Osteoblast (primary cell): ENCODE measurements around the gene NUP62. TPM values are rescaled to one million over a fixed set of nuclear protein-coding genes. Genes with fewer than 3 reads are reported as not detected.

Experiments
- DNase-seq: peaks from one replicate; pipeline ENCODE4 v3.0.0; 2011; ENCODE audit warnings: low spot score, mixed read lengths; ENCODE audit not compliant: insufficient read length; ENCODE audit errors: missing footprints
- H2AFZ ChIP-seq: 2 replicates; pipeline ENCODE4 v1.6.0; 2011; ENCODE audit warnings: mild to moderate bottlenecking, low read length
- H3K27ac ChIP-seq: 2 replicates; pipeline ENCODE4 v1.5.1; 2011; ENCODE audit warnings: mild to moderate bottlenecking, low read depth, low read length, moderate library complexity
- H3K27me3 ChIP-seq: 2 replicates; pipeline ENCODE4 v1.6.0; 2012; ENCODE audit warnings: mild to moderate bottlenecking, control low read depth, inconsistent platforms, low read length, moderate library complexity; ENCODE audit not compliant: insufficient read depth
- H3K36me3 ChIP-seq: 2 replicates; pipeline ENCODE4 v1.5.1; 2011; ENCODE audit warnings: mild to moderate bottlenecking, low read length, control low read depth, moderate library complexity; ENCODE audit not compliant: insufficient read depth
- H3K4me1 ChIP-seq: 2 replicates; pipeline ENCODE4 v1.5.1; 2011; ENCODE audit warnings: mild to moderate bottlenecking, low read length, control low read depth, moderate library complexity; ENCODE audit not compliant: insufficient read depth
- H3K4me2 ChIP-seq: 2 replicates; pipeline ENCODE4 v1.6.0; 2011; ENCODE audit warnings: mild to moderate bottlenecking, low read length; ENCODE audit not compliant: insufficient read depth
- H3K4me3 ChIP-seq: fragments of 200-600 bp; sonication (generic); 3 replicates; pipeline ENCODE4 v1.5.1; 2012; ENCODE audit warnings: mild to moderate bottlenecking, low read length, inconsistent platforms; ENCODE audit not compliant: insufficient read depth
- H3K79me2 ChIP-seq: 2 replicates; pipeline ENCODE4 v1.6.0; 2012; ENCODE audit warnings: mild to moderate bottlenecking, low read length, control low read depth, inconsistent platforms; ENCODE audit not compliant: insufficient read depth
- H3K9me3 ChIP-seq: 2 replicates; pipeline ENCODE4 v1.5.1; 2011; ENCODE audit warnings: low read depth, low read length, control low read depth
- H4K20me1 ChIP-seq: 2 replicates; pipeline ENCODE4 v1.6.0; 2012; ENCODE audit warnings: mild to moderate bottlenecking, low read length, control low read depth; ENCODE audit not compliant: insufficient read depth
- CTCF ChIP-seq: IDR thresholded peaks from 2 replicates; pipeline ENCODE4 v1.5.1; 2011; ENCODE audit warnings: mild to moderate bottlenecking, low read depth, low read length, moderate library complexity; ENCODE audit errors: extremely low read depth
- total RNA-seq: library from RNA; depleted of rRNA; stranded (reverse); fragments of >200 nt; gene quantifications from 2 replicates; pipeline ENCODE4 v1.2.3, GENCODE V29; 2012

The NUP62 gene
- total RNA-seq, 1 donor = 22.8 TPM

GRCh38 chr19:49953416-49953815 is 24.1 kb upstream of the NUP62 start:
- DNase-seq = no peak
- no peak for TF ChIP-seq CTCF
- Histone ChIP-seq H3K27me3 (peaks cover 65% of the 10 kb centered on the region), H3K9me3 (no peaks in the 10 kb centered on the region), H3K4me3 (no peak overlapping the region), H3K36me3 (no peaks in the 10 kb centered on the region), H3K79me2 (no peaks in the 10 kb centered on the region), H4K20me1 (no peaks in the 10 kb centered on the region), H2AFZ (no peak overlapping the region), H3K27ac (no peak overlapping the region), H3K4me2 (no peak overlapping the region), H3K4me1 (no peaks in the 10 kb centered on the region)

DNA sequence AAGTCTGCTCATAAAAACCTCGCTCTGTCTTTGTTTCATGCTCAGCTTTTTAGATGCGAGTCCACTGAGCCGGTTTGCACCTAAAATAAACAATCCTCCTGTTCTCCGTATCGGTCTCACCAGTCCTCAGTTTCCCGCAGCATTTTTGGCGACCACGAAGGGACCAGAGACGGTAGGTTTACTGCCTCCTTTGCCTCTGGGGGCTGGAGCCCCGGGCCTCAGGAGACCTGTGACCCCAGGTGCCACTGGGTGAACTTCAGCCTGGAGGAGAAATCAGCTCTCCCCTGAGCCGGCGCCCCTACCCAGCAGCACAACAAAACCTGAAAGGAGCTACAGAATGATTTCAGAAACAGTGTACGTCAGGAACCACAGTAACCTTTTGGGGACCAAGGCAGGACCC is 23.6 kb upstream of the NUP62 start:
- H3K27me3 ChIP-seq = peaks cover 62% of the 10 kb centered on the region
- no peak overlapping the region for H2AFZ ChIP-seq
- no peaks in the 10 kb centered on the region for H3K36me3 ChIP-seq
- no peaks in the 10 kb centered on the region for H3K4me1 ChIP-seq
- TF ChIP-seq CTCF = no peak
- DNase-seq = no peak
- H4K20me1 ChIP-seq = no peaks in the 10 kb centered on the region
- no peaks in the 10 kb centered on the region for H3K9me3 ChIP-seq
- H3K79me2 ChIP-seq = no peaks in the 10 kb centered on the region
- no peak overlapping the region for H3K4me2 ChIP-seq
- H3K27ac ChIP-seq = no peak overlapping the region
- no peak overlapping the region for H3K4me3 ChIP-seq

- DNase-seq = no peak
- no peaks in the 10 kb centered on the region for H3K9me3 ChIP-seq
- no peaks in the 10 kb centered on the region for H4K20me1 ChIP-seq
- peaks cover 59% of the 10 kb centered on the region for H3K27me3 ChIP-seq
- no peak overlapping the region for H2AFZ ChIP-seq
- H3K79me2 ChIP-seq = no peaks in the 10 kb centered on the region
- H3K27ac ChIP-seq = no peak overlapping the region
- TF ChIP-seq CTCF = no peak
- no peaks in the 10 kb centered on the region for H3K4me1 ChIP-seq
- H3K36me3 ChIP-seq = no peaks in the 10 kb centered on the region
- H3K4me2 ChIP-seq = no peak overlapping the region
- no peak overlapping the region for H3K4me3 ChIP-seq
These were observed 23.2 kb upstream of the NUP62 start for GRCh38 chr19:49952479-49952836.

DNA sequence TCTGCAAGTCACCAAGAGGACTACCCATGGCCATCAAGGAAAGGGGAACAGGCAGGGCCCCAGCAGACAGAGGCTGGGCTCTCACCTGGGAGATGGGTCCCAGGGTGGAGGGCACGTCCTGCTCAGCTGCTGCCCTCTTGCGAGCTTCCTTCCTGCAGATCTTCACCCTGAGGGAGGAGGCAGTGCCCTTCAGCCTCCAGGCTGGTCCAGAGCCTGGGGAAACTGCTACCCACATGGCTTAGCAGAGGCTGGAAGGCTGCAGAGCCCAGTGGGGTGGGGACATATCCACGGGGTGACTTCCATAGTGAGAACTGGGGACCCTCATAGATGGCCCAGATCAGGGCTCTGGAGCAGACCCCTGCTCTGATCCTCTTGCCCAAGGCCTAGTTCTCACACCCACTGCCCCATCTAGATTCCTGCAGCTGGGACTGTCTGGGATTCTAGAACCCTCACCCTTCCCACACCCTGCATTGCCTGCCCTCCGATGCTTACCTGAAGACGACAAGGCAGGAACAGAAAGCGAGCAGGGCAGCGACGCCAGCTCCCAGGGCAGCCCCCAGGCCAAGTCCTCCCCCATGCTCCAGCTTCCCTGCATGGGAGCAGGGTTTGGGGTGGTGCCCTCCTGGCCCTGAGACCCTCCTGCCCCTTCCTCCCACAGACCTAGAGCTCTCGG is 22.6 kb upstream of the NUP62 start:
- no peak for DNase-seq
- Histone ChIP-seq H3K4me2 (no peak overlapping the region), H3K4me1 (no peaks in the 10 kb centered on the region), H4K20me1 (no peaks in the 10 kb centered on the region), H2AFZ (no peak overlapping the region), H3K36me3 (no peaks in the 10 kb centered on the region), H3K27me3 (peaks cover 55% of the 10 kb centered on the region), H3K9me3 (no peaks in the 10 kb centered on the region), H3K27ac (no peak overlapping the region), H3K79me2 (no peaks in the 10 kb centered on the region), H3K4me3 (no peak overlapping the region)
- no peak for TF ChIP-seq CTCF
